Renal cortex interstitium (tissue), 11 donors: Measurements from ENCODE around the gene EVI5L. TPM values are rescaled to one million over a fixed set of nuclear protein-coding genes. Genes with fewer than 3 reads are reported as not detected.
A peak's percentile ranks its signal among the peaks of the same experiment; 100 is the strongest.

Source experiments
- DNase-seq, 11 donors: peaks; one replicate each; pipeline ENCODE4 v3.0.0-alpha.2; 2013; ENCODE audit warnings: low read depth in 9 of 11, low spot score in 4 of 11; ENCODE audit errors: extremely low read depth in 1 of 11
- polyA plus RNA-seq, 3 donors: library from polyadenylated mRNA; unstranded; fragments of 120-200 nt; gene quantifications; one replicate each; pipeline ENCODE4 v1.2.1, GENCODE V29; 2013; ENCODE audit not compliant: insufficient read length in 3 of 3

The EVI5L gene
- polyA plus RNA-seq, 3 donors = 14.2 to 18.7 (median 14.9) TPM

GRCh38 chr19:7840629-7841028 is 10.6 kb downstream of the EVI5L start:
- DNase-seq = no peak

- no peak for DNase-seq
Observed at GRCh38 chr19:7841751-7842660, 12.0 kb downstream of the EVI5L start.

DNA sequence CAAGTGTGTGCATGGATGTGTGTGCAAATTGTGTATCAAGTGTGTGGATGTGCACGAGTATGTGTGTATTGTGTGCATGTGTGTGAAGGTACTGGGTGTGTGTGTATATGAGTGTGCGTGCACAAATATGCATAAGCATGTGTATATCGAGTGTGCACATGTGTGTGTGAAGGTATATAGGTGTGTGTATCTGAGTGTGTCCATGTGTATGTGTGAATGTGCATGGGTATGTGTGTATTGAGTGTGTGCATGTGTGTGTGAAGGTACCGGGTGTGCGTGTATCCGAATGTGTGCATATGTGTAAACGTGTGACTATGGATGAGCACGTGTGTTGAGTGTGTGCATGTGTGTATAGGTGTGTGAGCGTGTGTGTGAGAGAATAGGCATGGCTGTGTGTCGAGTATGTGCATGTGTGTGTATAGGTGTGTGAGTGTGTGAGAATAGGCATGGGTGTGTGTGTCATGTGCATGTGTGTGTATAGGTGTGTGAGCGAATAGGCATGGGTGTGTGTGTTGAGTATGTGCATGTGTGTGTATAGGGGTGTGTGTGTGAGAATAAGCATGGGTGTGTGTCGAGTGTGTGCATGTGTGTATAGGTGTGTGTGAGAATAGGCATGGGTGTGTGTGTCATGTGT is 12.8 kb downstream of the EVI5L start:
- no peak for DNase-seq

- no peak for DNase-seq
Observed at GRCh38 chr19:7843521-7843920, 13.5 kb downstream of the EVI5L start.

DNA sequence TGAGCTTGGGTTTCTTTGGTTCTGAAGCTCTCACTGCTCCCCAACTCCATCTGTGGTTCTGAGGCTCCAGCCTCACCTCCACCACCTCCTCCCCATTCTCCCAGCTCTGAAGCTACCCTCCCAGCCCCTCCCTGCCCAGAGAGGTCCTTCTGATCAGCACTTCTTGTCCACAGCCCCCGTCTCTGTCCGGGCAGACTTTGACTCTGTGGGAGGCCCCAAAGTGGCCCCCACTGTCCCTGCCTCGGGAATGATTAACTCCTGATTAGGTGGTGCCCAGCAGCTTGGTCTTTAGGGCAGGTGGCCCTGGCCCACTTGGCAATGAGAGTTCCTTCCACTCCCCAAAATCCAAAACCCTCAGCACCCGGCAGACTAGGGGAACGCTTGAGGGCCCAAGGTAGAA is 14.4 kb downstream of the EVI5L start:
- DNase-seq = no peak

DNA sequence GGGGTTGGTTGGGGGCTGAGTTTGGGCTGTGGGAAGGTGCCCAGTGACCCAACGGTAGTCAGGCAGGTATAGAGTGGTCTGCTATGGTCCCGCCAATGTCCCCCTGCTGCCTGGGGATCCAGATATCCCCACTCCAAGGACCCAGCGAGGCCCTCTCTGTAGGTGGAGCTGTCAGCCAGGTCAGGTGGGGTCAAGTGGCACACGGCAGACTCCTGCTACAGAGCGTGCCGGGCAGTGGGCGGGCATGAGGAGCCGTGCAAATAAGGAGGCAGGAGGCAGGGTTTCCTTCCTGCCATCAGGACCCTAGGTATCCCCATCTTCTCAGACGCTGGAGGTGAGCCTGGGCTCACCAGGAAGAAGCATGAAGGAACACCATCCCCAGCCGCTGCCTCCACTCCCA is 14.9 kb downstream of the EVI5L start:
- DNase-seq = no peak

DNA sequence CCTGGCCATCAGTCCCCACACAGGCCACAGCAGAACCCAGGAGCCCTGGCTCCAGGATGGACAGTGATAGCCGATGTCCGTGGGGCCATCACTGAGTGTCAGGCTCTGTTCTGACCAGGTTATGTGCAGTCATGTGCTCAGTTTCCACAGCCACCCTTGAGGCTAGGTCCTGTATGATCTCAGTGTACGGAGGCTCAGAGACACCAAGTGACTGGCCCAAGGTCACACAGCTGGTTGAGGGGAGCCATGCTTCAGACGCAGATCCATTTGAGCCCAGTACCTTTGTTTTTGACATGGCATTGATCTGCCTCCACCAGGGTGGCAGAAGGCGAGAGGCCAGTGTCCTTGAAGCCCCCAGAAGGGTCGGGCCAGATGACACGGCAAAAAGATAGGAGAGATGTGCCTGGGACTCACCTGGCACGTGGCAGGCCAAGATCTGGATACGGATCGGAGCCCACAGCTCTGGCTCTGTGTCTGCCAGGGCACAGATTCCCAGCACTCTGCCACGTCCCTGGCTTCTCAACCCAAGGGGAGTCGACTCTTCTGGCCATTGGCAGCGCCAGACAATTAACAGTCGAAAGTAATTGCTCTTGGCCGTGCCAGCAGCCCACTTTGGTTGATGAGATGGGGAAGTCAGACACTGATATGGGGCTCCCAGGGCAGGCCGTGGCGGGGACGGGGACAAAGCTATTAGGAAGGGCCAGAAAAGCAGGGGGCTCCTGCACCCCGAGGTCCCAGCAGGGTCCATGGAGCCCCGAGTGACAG is 15.6 kb downstream of the EVI5L start:
- no peak for DNase-seq

- DNase-seq = no peak
Observed at GRCh38 chr19:7846155-7846646, 16.2 kb downstream of the EVI5L start.

DNA sequence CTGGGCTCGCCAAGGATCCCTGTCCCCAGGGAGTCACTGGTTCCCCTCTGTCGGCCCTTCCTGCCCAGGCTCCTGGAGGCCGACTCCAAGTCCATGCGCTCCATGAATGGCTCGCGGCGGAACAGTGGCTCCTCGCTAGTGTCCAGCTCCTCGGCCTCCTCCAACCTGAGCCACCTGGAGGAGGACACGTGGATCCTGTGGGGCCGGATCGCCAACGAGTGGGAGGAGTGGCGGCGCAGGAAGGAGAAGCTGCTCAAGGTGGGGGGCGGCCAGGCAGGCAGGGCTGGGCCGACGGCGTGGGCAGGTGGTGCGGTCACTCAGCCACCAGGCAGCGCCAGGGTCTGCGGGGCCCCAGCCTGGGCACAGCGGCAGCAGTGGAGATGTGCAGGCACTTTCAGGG is 17.6 kb downstream of the EVI5L start:
- DNase-seq = no peak

- no peak for DNase-seq
Observed at GRCh38 chr19:7848779-7849457, 18.9 kb downstream of the EVI5L start.

DNA sequence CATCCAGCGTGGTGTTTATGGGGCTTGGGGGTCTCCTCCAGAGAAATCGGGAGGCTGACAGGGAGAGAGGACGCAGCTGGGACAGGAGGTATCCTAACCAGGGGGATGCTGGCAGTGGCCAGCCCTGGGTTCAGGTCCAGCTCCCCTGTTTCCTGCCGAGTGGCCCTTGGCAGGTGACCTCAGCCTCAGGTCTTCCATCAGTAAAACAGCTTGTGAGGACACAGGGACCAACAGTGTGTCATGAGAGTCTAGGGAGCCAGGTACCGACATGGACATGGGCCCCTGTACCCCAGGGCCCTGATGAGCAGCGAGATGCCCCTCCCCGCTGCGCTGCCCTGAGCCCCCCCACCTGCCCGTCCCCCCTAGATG is 19.6 kb downstream of the EVI5L start:
- DNase-seq = no peak

DNA sequence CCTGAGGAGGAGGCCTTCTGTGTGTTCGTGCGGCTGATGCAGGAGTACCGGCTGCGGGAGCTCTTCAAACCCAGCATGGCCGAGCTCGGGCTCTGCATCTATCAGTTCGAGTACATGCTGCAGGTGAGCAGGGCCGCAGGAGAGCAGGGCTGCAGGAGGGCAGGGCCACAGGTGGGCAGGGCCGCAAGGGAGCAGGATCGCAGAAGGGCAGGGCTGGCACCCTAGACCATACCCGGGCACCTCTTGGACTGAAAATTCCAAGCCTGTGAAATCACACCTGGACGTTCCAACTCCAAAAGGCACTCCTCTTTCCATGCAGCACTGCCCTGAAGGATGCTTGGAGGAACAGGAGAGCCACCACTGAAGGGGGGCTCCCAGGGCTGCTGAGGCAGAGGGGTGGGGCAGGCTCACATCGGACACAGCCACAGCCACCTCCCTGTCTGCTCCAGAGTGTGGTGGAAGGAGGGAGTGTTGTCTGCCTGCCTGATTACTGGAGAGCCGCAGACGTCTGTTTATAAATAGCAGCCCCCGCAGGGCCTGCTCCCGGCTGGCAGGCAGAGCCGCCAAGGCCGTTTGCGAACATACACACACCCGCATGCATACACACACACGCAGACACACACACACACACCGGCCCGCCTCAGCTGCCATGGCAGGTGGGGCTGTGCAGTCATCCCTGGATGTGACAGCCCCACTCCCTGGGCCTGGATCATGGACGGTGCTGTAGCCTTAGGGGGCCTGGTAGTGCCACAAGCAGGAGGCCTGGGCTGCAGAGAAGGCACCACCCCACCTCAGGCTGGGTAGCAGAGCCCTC is 20.2 kb downstream of the EVI5L start:
- DNase-seq = no peak

- DNase-seq = no peak
Observed at GRCh38 chr19:7850945-7851622, 21.1 kb downstream of the EVI5L start.

DNA sequence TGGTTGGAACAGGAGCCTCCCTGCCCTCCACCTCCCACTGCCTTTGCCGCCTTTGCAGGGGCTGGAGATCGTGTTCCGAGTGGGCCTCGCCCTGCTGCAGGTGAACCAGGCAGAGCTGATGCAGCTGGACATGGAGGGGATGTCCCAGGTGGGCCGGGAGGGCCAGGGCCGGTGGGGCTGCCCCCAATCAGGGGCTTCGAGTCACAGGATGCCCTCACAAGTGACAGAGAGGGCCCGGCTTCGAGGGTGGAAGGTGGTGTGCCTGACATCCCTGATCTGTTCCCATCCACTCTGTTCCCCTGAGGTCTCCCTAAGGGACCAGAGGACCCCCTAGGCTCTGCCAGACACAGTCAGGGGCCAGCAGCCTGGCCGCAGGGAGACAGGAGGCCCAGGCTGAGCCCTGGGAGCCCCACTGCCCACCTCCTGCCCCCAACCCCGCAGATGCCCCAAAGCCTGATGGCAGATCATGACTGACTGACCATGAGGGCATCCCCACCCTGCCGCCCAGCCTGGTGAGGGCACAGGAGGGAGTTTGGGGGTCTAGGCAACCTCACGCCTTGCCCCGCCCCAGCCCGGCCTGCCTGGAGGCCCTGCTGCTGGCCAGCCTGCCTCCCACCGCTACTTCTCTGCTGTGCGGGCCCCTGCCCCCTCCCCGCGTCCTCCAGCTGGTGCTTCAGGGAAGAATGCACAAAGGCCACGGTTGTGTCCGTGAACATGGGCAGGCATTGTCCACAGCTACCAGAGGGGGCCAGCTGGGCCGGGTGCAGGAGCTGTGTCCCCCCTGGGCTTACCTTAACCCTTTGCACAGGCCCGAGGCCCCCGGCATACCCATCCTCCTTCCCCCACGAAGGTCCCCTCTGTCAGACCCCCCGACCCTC is 21.8 kb downstream of the EVI5L start:
- no peak for DNase-seq

DNA sequence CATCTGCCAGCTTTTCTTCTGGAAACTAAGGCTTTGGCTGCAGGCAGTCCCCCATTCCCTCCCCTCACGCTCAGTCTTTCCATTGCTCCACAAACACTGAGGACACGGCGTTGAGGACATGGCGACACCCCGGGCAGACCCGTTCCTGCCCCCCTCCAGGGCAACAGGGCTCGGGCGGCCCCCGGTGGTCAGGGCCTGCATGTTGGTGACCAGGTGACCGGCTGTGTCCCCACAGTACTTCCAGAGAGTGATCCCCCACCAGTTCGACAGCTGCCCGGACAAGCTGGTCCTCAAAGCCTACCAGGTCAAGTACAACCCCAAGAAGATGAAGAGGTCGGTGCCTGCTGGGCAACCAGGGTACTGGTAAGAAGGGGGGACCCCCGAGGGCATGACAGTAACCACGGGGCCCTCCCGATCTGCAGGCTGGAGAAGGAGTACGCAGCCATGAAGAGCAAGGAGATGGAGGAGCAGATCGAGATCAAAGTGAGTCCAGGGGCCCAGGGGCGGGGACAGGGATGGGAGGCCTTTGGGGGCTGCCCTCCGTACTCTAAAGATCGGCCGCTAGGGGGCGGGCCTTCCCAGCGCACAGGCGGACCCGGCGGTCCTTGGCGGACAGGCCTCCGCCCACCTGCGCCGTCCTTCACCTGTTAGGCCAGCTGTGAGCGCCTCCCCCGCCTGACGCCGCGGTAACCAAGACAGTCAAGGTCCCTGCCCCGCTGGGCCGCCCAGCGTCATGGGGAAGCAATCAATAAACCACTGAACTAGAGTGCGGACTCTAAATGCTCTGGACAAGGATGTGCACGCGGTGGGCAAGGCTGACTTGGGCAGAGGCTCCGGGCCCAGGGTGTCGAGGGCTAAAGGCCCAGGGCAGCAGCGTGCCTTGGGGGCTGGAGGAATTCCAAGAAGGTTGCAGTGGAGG is 23.1 kb downstream of the EVI5L start:
- peak in 6 of 11 donors; percentile 77 to 83 (median 80) for DNase-seq

GRCh38 chr19:7853770-7854128 is 23.7 kb downstream of the EVI5L start:
- no peak for DNase-seq
